Measurements from ENCODE around the gene ADAM19.
A peak's percentile ranks its signal among the peaks of the same experiment; 100 is the strongest.

Gene ADAM19

GRCh38 chr5:157571357-157571827, 4.2 kb downstream of the ADAM19 start:
- no peak overlapping the region for H2AFZ ChIP-seq (ENCODE audit: low read depth, low read length)
- no peaks in the 10 kb centered on the region for H3K36me3 ChIP-seq (ENCODE audit: insufficient read depth, low read length)
- H3K9me3 ChIP-seq (ENCODE audit: insufficient read depth, low read length, severe bottlenecking): no peaks in the 10 kb centered on the region
- peaks cover 5% of the 10 kb centered on the region for H3K27me3 ChIP-seq (ENCODE audit: insufficient read depth, low read length, poor library complexity)
- no peak overlapping the region for H3K27ac ChIP-seq (ENCODE audit: low read length)
- H3K4me1 ChIP-seq (ENCODE audit: insufficient read depth, low read length): peaks cover 19% of the 10 kb centered on the region
- no peak overlapping the region for H3K4me3 ChIP-seq (ENCODE audit: low read depth in 1 of 2, low read length in 2 of 2)
- H4K20me1 ChIP-seq (ENCODE audit: insufficient read depth, low read length): peaks cover 5% of the 10 kb centered on the region; the same call in 1 of the 2 replicates
- no peak for TF ChIP-seq EZH2 (IDR thresholded peaks at IDR 0.05; ENCODE audit: borderline replicate concordance, low read depth, low read length, severe bottlenecking)
- no peak for TF ChIP-seq CTCF (IDR thresholded peaks at IDR 0.05; ENCODE audit: borderline replicate concordance, extremely low read depth, low read length, poor library complexity, severe bottlenecking)
- ATAC-seq (ENCODE audit: insufficient read depth, low read depth): no peak
- H3K4me2 ChIP-seq (ENCODE audit: insufficient read depth, low read length): no peak overlapping the region
- DNase-seq: peak; percentile 18
- H3K79me2 ChIP-seq (ENCODE audit: insufficient read depth, low read length): 0 out of 2 replicates have a peak, but pooled peaks cover 4% of the 10 kb centered on the region
- no peak overlapping the region for H3K9ac ChIP-seq (ENCODE audit: low read depth, low read length)

- Histone ChIP-seq H3K27ac (ENCODE audit: low read length) (no peak overlapping the region), H3K36me3 (ENCODE audit: insufficient read depth, low read length) (no peaks in the 10 kb centered on the region), H3K4me2 (ENCODE audit: insufficient read depth, low read length) (no peak overlapping the region), H3K79me2 (ENCODE audit: insufficient read depth, low read length) (0 out of 2 replicates have a peak, but pooled peaks cover 4% of the 10 kb centered on the region), H2AFZ (ENCODE audit: low read depth, low read length) (no peak overlapping the region), H3K27me3 (ENCODE audit: insufficient read depth, low read length, poor library complexity) (peaks cover 5% of the 10 kb centered on the region), H4K20me1 (ENCODE audit: insufficient read depth, low read length) (peaks cover 5% of the 10 kb centered on the region; the same call in 1 of the 2 replicates), H3K4me3 (ENCODE audit: low read depth in 1 of 2, low read length in 2 of 2) (no peak overlapping the region), H3K4me1 (ENCODE audit: insufficient read depth, low read length) (peaks cover 13% of the 10 kb centered on the region), H3K9me3 (ENCODE audit: insufficient read depth, low read length, severe bottlenecking) (no peaks in the 10 kb centered on the region), H3K9ac (ENCODE audit: low read depth, low read length) (no peak overlapping the region)
- ATAC-seq (ENCODE audit: insufficient read depth, low read depth) (no peak), DNase-seq (no peak)
- TF ChIP-seq CTCF (IDR thresholded peaks at IDR 0.05; ENCODE audit: borderline replicate concordance, extremely low read depth, low read length, poor library complexity, severe bottlenecking) (no peak), EZH2 (IDR thresholded peaks at IDR 0.05; ENCODE audit: borderline replicate concordance, low read depth, low read length, severe bottlenecking) (no peak)
Observed at GRCh38 chr5:157570531-157571200, 4.9 kb downstream of the ADAM19 start.

GRCh38 chr5:157568720-157569119, 6.9 kb downstream of the ADAM19 start:
- ATAC-seq (ENCODE audit: insufficient read depth, low read depth) (no peak), DNase-seq (no peak)
- Histone ChIP-seq H3K79me2 (ENCODE audit: insufficient read depth, low read length) (no peaks in the 10 kb centered on the region), H2AFZ (ENCODE audit: low read depth, low read length) (no peak overlapping the region), H3K9ac (ENCODE audit: low read depth, low read length) (no peak overlapping the region), H3K4me1 (ENCODE audit: insufficient read depth, low read length) (no peaks in the 10 kb centered on the region), H4K20me1 (ENCODE audit: insufficient read depth, low read length) (no peaks in the 10 kb centered on the region), H3K9me3 (ENCODE audit: insufficient read depth, low read length, severe bottlenecking) (no peaks in the 10 kb centered on the region), H3K36me3 (ENCODE audit: insufficient read depth, low read length) (peaks cover 2% of the 10 kb centered on the region; the same call in 1 of the 2 replicates), H3K4me2 (ENCODE audit: insufficient read depth, low read length) (no peak overlapping the region), H3K4me3 (ENCODE audit: low read depth in 1 of 2, low read length in 2 of 2) (no peak overlapping the region), H3K27ac (ENCODE audit: low read length) (no peak overlapping the region), H3K27me3 (ENCODE audit: insufficient read depth, low read length, poor library complexity) (no peaks in the 10 kb centered on the region)
- TF ChIP-seq CTCF (IDR thresholded peaks at IDR 0.05; ENCODE audit: borderline replicate concordance, extremely low read depth, low read length, poor library complexity, severe bottlenecking) (no peak), EZH2 (IDR thresholded peaks at IDR 0.05; ENCODE audit: borderline replicate concordance, low read depth, low read length, severe bottlenecking) (no peak)

All from DND-41 (cell line).